Inflammatory macrophage (primary cell): ENCODE results near the gene CDC20.

Source experiments
- DNase-seq, 2 donors: peaks; one replicate each; pipeline ENCODE4 v3.0.0-alpha.2; 2020 to 2022

The CDC20 gene

GRCh38 chr1:43329995-43330751 is 28.6 kb upstream of the CDC20 start:
- DNase-seq, result peak; percentile 92 to 95

DNA sequence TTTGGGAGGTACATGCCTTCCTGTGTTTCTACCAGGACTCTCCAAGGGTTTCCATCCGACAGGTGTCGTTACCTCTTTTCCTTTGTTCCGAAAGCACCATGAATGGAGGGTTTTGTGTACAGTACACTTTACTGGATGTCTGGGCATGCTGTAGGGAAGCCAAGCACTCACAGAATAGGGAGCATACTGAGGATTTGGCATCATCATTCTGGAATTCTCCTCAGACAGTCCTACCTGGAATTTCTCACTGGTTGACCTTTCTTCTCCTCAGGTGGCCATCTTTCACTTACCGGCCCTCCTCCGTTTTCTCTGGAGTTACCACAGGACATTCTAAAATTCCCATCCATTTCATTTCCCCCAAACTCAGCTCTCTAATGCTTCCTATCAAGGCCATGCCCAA is 27.1 kb upstream of the CDC20 start:
- no peak for DNase-seq

GRCh38 chr1:43334453-43335205 is 24.2 kb upstream of the CDC20 start:
- no peak for DNase-seq

DNA sequence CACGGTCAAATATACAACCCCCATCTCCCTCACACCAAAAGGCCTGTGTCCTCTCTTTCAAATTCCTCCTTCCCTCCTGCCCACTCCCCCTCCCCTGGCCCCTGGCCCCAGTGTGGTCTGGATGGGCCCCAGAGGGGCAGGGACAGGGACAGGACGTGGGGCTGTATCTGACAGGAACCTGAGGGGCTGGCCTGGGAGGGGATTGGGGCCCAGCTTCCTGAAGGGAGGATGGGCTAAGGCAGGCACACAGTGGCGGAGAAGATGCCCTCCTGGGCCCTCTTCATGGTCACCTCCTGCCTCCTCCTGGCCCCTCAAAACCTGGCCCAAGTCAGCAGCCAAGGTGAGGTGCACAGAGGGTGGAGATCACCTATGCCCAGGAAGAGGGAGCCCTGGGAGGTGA is 21.2 kb upstream of the CDC20 start, which contains the start of gene MPL:
MPL (plus strand) TSS at position 231 of the 400 bp plus-strand sequence; CDS start at position 262, 31 bp downstream.
- DNase-seq, result no peak

- no peak for DNase-seq
Measured at GRCh38 chr1:43338001-43338400, 20.8 kb upstream of the CDC20 start.

DNA sequence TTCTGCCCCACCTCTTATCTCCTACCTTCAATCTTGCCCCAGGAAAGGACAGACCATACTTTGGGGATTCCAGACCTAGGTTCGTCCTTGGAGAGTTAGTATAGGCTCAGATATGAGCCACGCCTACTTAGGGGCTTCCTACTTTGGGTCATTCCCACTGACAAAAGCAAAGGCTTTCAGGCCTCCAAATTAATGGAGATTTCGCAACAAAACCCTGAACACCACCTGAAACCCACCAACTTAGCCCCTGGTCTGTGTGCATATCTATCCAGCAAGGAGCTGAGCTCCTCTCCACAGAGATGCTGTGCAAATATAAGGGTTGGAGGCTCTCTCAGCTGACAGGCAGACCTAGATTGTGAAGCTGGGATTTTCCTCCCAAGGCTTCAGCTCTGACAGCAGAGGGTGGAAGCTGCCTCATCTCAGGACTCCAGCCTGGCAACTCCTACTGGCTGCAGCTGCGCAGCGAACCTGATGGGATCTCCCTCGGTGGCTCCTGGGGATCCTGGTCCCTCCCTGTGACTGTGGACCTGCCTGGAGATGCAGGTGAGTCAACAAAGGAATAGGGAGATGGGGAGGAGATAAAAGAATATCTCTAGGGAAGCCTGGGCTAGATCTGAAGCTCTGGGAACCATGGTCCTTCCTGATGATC is 19.1 kb upstream of the CDC20 start:
- DNase-seq, result no peak

GRCh38 chr1:43340559-43340958 is 18.2 kb upstream of the CDC20 start:
- DNase-seq, result no peak

DNA sequence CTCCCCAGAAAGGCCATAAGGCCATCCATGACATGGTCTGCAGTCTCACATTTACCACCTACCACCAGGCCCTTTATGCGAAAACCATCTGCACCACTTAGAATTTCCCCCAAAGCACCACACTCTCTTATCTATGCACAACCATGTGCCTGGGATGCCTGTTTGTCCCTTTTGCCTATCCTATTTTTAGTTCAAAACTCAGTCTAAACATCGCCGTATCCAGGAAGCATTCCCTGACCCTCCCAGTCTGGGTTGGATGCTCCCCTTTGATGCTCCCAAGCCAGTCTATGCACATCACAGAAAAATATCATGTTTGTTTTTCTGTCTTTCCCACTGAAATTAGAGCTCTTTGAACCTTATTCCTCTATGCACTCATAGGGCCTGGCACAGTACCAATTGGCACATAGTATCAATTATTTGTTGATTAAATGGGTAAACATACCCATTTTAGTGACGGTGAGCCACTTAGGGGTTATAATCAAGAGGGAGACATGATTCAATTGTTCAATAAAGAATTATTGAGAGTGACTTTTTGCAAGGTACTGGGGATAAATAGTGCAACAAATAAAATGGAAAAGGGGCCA is 14.4 kb upstream of the CDC20 start:
- no peak for DNase-seq

GRCh38 chr1:43345120-43345519 is 13.7 kb upstream of the CDC20 start:
- peak in 1 of 2 donors; percentile 42 for DNase-seq

DNA sequence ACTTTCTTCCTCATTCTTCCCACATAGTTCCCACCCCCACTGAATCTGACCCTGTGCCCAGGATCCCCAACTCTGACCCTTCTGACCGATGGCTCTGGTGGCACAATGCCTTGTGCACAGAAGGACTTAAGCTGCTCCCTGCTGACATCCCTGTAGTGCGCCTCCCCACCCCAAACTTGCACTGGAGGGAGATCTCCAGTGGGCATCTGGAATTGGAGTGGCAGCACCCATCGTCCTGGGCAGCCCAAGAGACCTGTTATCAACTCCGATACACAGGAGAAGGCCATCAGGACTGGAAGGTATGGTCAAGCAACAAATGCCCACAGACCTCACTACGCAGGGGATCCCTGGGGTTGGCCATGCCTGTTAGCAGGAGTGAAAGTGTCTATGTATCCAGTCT is 12.1 kb upstream of the CDC20 start:
- no peak for DNase-seq

DNA sequence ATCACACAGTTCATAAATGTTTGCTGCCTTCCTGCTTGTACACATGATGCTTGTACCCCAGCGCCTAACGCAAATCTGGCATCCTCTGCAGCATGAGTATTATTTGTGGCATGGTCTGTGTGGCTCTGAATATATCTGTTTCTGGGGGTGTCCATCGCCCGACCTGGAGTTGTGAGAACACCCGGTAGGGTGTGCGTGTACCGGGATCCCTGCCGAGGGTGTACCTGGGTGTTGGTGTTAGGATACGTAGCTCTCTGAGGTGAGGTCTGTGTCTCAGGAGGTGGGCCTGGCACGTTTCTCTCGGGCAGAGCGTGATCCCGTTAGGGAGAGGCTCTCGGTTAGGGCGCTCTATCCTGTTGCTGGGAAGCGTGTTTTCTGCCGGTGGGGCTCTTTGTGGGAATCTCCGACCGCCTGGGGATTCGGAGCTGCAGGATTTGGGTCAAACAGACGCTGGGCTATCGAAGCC is 10.4 kb upstream of the CDC20 start:
- no peak for DNase-seq

DNA sequence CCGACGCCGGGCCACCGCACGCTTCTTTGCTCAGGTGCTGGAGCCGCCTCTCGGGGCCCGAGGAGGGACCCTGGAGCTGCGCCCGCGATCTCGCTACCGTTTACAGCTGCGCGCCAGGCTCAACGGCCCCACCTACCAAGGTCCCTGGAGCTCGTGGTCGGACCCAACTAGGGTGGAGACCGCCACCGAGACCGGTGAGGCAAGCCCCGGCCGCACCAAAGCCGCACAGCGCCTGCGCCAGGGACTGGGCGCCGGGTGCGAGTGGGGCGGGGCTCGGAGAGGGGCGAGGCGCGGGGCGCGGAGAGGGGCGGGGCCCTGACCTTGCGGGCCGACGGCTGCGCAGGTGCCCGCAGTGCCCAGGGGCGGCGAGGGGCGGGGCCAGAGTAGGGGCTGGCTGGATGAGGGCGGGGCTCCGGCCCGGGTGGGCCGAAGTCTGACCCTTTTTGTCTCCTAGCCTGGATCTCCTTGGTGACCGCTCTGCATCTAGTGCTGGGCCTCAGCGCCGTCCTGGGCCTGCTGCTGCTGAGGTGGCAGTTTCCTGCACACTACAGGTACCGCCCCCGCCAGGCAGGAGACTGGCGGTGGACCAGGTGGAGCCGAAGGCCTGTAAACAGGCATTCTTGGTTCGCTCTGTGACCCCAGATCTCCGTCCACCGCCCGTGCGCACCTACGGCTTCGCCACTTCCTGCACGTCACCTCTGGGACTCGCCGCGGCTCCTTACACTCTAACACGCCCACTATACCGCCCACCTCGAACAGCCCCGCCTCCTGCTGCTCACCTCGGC is 9.8 kb upstream of the CDC20 start:
- DNase-seq, result no peak

DNA sequence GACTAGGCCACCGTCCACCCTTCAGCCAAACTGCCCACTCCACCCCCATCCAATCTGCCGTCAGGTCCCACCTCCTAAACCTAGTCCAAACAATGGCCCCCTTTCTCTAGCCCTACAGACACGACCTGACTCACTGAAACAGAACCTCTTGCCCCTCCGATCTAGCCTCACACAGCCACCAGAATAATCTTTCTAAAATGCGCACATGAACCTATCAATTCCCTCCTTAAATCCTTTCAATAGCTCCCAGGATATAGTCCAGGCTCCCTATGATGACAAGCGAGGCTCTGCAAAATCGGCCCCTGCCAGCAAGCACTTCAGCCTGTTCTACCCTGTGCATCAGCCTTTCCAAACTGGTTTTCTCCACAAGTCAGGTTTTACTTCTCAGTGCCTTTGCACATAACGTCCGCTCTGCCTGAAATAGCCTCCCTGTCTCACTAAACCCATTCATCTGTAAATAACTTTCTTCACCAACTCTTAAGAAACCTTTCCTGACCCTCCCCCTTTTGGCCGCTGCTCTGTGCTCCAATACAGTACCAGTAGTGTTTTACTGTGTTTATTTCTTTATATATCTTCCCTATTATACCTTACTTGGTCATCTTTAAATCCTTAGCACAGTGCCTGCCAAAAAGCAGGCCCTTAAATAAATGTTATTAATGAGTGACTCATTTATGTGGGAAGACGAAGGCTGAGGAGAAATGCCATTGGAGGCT is 9.0 kb upstream of the CDC20 start:
- DNase-seq, result no peak

DNA sequence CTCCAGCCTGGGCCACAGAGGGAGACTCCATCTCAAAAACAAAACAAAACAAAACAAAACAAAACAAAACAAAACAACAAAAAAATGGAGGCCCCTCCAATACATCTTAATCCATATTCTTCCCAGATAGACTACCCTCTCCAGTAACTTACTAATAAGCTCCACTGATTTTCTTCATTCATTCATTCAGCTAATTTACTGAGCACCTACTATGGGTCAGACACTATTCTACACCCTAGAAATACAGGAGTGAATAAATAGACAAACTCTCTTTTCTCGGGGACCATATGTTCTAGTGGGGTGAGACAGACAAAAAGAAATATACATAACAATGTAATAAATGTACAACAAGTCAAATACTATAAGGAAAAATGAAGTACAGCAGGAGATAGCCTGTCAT is 7.8 kb upstream of the CDC20 start:
- no peak for DNase-seq

GRCh38 chr1:43351421-43352350 is 7.1 kb upstream of the CDC20 start:
- no peak for DNase-seq

DNA sequence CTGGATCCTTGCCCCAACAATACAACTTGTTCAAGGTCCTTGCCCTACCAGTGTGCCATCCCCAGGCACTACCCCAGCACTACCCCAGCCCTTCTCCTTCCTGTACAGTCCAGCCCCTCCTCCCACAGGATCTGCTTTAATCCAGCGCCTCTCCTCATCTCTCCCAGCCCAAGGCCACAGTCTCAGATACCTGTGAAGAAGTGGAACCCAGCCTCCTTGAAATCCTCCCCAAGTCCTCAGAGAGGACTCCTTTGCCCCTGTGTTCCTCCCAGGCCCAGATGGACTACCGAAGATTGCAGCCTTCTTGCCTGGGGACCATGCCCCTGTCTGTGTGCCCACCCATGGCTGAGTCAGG is 6.5 kb upstream of the CDC20 start:
- DNase-seq, result no peak

DNA sequence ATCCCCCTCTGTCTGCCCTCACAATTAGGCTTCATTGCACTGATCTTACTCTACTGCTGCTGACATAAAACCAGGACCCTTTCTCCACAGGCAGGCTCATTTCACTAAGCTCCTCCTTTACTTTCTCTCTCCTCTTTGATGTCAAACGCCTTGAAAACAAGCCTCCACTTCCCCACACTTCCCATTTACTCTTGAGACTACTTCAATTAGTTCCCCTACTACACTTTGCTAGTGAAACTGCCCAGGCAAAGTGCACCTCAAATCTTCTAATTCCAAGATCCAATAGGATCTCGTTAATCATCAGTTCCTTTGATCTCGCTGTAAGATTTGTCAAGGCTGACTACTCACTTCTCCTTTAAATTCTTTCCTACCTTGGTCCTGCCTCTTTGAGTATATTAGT is 5.9 kb upstream of the CDC20 start:
- no peak for DNase-seq

DNA sequence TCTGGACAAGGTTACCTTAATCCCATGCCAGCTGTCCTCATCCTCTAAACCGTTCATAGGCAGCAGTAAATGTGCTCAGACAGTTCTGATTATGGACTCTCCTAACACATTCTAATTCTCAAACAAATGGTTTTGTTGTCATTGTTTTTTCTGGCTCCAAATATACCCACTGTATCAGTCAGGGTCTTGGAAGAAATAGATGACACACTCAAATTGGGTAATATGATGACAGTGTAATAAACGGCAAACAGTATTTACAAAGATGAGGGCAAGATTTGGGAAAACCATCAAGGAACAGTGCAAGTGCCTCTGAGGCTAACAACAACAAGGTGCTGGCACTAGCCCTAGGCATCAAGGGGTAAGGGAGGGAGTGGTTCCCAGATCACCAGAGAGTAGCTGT is 4.3 kb upstream of the CDC20 start:
- DNase-seq, result no peak

DNA sequence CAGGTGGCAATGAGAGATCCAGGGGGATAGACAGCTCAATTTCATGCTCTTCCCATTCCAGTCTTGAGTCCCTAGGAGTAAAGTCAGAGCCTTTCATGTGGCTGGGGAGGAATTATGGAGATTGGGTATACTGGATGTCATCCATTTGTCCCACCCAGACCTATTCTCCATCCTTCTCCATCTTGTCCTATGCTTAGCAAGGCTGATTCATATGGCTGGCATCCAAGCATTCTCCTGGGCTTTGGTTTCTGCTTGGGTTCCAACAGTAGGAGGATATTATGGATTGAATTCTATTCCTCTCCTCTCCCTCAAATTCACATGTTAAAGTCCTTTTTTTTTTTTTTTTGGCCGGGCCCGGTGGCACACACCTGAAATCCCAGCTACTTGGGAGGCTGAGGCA is 3.8 kb upstream of the CDC20 start:
- no peak for DNase-seq

DNA sequence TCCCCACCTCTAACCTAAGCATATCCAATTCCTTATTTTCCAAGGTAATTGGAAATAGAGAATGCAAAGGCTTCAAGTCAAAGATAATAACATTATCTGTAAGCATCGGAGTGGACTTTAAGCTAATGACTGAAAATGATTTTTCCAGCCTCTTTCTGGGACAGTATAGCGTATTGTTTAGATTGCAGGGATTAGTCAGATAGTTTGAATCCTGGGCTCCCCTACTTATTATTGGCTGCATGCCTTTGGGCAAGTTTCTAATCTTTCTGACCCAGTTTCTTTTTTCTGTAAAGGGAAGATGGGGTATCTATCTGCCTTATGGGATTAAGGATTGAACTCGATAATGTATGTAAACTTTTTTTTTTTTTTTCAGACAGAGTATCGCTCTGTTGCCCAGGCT is 1.5 kb upstream of the CDC20 start:
- no peak for DNase-seq
